Activated CD4-positive, alpha-beta T cell treated with anti-CD3 and anti-CD28 coated beads, Interleukin-10, Interleukin-2, amounts not matched to agents 100 ng/mL and 50 ng/mL, durations not matched to agents 16 hours and 8 hours (primary cell): ENCODE results near the gene ALDH2.
"Not testable (repeated sequence)": the region's sequence is repeated elsewhere in the genome, so short reads cannot be mapped to it uniquely, and the experiment has no call there.

ENCODE experiments used
- DNase-seq: peaks from one replicate; pipeline ENCODE4 v3.0.0-alpha.2; 2020

The ALDH2 gene

DNA sequence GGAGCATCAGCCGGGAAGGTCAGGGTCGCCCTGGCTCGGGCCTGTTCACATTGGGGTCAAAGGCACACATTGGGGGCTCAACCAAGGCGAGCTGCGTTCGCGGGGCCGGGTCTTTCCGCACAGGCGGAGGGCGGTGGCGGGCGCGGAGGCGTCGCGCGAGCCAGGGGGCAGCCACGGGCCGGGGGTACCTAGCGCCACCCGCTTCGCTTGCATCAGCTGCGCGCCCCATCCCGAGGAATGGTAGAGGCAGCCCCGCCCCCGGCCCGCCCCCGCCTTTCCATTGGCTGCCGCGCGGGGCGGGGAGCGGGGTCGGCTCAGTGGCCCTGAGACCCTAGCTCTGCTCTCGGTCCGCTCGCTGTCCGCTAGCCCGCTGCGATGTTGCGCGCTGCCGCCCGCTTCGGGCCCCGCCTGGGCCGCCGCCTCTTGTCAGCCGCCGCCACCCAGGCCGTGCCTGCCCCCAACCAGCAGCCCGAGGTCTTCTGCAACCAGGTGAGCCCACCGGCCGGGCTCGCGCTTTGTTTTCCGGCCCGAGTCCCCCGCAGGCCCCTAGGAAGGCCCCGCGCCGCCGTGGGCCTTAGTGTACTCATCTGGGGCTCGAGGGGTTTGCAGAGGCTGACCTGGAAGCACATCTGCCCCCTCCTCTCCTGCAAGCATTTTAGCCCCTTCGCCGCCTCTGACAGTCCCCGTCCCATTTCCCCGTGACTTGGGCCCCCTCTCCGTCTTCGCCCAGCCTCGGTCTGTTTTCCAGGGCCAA is at the start of gene ALDH2:
TSS of gene ALDH2 (plus strand) at position 326 of the 754 bp plus-strand sequence. CDS start at position 376, 50 bp downstream.
- DNase-seq: no peak

DNA sequence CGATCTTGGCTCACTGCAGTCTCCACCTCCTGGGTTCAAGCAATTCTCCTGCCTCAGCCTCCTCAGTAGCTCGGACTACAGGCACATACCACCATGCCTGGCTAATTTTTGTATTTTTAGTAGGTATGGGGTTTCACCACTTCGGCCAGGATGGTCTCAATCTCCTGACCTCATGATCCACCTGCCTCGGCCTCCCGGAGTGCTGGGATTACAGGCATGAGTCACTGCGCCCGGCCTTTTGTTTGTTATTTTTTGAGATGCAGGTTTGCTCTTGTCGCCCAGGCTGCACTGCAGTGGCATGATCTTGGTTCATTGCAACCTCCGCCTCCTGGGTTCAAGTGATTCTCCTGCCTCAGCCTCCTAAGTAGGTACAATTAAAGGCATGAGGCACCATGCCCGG is 47.4 kb upstream of the ALDH2 start:
- DNase-seq: not testable (repeated sequence)

DNA sequence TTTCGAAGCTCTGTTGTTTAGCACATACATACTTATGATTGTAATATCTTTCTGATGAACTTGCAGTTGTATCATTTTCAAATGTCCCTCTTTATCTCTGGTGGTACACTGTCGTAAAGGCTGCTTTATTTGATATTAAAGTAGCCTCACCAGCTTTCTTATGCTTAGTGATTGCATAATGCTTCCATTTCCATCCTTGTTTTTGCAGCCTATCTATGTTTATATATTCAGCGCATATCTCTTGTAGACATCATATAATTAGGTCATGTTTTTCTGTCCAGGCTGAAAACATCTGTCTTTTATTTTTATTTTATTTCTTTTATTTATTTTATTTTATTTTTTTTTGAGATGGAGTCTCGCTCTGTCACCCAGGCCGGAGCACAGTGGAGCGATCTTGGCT is 46.3 kb upstream of the ALDH2 start:
- no peak for DNase-seq

DNA sequence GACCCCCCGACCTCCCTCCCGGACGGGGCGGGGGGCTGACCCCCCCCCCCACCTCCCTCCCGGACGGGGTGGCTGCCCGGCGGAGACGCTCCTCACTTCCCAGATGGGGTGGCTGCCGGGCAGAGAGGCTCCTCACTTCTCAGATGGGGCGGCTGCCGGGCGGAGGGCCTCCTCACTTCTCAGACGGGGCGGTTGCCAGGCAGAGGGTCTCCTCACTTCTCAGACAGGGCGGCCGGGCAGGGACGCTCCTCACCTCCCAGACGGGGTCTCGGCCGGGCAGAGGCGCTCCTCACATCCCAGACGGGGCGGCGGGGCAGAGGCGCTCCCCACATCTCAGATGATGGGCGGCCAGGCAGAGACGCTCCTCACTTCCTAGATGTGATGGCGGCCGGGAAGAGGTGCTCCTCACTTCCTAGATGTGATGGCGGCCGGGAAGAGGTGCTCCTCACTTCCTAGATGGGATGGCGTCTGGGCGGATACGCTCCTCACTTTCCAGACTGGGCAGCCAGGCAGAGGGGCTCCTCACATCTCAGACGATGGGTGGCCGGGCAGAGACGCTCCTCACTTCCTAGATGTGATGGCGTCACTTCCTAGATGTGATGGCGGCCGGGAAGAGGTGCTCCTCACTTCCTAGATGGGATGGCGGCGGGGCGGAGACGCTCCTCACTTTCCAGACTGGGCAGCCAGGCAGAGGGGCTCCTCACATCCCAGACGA is 42.9 kb upstream of the ALDH2 start:
- DNase-seq: not testable (repeated sequence)

GRCh38 chr12:111728795-111729194 is 37.9 kb upstream of the ALDH2 start:
- DNase-seq: no peak

GRCh38 chr12:111730420-111730819 is 36.3 kb upstream of the ALDH2 start:
- no peak for DNase-seq

- no peak for DNase-seq
Observed at GRCh38 chr12:111732786-111733185, 33.9 kb upstream of the ALDH2 start.

GRCh38 chr12:111733340-111733915 is 33.3 kb upstream of the ALDH2 start:
- DNase-seq: no peak

- not testable (repeated sequence) for DNase-seq
Observed at GRCh38 chr12:111739524-111739923, 27.2 kb upstream of the ALDH2 start.

- DNase-seq: no peak
Observed at GRCh38 chr12:111741235-111741812, 25.4 kb upstream of the ALDH2 start.

DNA sequence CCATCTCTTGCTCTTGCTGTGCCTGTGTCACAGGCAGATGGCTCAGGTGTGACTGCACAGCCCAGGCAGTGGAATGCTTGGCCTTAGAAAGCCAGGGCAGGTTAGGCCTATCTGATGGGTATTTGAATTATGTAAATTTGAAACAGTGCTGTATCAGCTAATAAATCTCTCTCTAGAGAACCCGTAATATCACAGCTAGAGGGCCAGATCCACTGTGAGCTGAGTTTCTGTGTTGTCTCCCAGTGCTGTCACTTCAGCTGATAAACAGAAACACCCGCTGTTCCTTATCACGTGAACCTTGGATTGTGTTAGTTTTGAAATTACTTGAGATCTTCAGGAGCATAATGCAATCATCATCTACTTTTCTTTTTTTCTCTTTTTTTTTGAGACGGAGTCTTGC is 21.5 kb upstream of the ALDH2 start:
- no peak for DNase-seq

DNA sequence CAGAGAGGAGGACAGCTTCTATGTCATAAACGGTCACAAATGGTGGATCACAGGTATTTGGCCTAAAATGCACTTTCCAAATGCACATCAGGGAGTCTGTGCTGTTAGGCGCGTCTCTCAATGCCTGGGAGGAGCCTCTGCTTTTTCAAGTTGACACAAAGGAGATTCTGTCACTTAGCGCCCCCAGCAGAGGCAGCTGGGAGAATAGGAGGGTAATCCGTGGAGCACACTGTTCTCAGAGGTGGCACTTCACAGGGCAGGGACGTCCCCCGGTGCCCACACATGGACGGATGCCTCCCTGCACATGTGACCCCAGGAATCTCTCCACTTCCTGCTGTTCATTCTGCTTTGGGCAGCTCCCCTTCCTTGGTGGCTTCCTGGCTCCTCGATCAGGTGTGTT is 19.4 kb upstream of the ALDH2 start:
- no peak for DNase-seq

- no peak for DNase-seq
Observed at GRCh38 chr12:111748151-111748672, 18.5 kb upstream of the ALDH2 start.

GRCh38 chr12:111748867-111749266 is 17.9 kb upstream of the ALDH2 start:
- DNase-seq: no peak

DNA sequence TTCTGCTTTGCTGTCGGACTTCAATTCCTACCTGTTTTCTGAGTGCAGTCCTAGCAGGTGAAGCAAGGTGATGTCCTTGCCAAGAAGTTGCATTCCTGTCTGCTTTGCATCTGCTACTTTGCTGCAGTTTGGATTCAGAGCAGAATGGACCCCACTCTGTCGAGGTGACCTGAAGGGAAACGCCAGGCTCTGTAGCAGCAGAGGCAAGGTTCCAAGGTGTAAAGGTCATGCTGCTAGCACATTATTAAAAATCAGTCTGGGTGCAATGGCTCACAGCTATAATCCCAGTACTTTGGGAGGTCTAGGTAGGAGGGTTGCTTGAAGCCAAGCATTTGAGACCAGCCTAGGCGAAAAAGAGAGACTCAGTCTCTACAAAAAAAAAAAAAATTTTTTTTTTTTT is 17.3 kb upstream of the ALDH2 start:
- no peak for DNase-seq

- DNase-seq: peak; percentile 8
Observed at GRCh38 chr12:111753144-111753881, 13.4 kb upstream of the ALDH2 start.

- DNase-seq: no peak
Observed at GRCh38 chr12:111754671-111755070, 12.1 kb upstream of the ALDH2 start.

- no peak for DNase-seq
Observed at GRCh38 chr12:111756196-111756595, 10.5 kb upstream of the ALDH2 start.

DNA sequence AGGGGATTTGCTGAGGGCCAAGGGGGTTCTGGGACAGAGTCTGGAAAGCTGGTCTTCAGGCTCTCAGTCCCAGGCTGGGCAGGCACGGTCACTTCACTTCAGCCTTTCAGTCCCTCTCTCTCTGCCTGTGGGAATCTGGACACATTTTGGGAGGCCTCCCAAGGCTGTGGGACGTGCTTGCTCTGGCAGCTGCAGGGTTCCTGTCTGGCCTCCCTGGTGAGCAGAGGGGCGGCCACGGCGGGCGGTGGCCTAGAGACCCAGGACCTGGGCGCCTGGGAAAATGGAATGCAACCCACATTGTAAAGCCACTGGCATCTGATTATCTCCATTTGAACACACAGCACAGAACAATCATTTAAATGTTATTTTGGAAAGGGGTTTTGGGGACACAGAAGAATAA is 10.1 kb upstream of the ALDH2 start:
- DNase-seq: no peak

DNA sequence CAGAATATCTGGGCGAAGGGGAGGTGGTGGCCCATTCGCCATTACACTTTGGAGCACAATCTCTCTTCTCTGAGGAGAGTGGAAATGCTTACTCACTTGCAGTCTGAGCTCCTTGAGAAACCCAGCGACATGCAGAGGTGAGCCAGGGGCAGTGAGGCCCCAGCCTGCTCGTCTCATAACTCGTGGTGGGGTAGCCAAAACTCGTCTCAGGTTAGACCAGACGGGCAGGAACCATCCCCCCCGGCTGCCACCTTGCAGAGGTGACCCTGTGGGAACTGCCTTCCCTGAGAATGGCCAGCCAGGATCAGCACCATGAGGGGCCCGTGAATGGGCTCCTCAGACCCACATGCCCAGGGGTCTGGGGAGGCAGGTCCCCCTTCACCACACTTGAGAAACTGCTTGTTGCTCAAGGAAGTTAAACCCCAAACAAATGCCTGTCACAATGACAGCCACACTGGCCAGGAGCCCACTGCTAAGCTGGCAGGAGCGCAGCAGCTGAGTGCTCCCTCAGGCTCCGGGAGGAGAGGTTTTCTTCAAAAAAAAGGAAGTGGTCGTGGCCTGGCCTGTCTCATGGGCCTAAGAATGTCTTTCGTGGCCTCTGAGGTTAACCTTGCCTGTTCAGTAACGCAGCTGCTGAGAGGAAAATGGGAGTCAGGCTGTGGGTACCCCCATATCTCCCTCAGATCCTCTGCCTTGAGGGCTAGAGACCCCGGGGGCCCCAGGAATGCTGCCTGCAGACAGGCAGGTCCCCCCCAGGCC is 9.2 kb upstream of the ALDH2 start:
- DNase-seq: peak; percentile 17

- DNase-seq: no peak
Observed at GRCh38 chr12:111758120-111758561, 8.6 kb upstream of the ALDH2 start.

DNA sequence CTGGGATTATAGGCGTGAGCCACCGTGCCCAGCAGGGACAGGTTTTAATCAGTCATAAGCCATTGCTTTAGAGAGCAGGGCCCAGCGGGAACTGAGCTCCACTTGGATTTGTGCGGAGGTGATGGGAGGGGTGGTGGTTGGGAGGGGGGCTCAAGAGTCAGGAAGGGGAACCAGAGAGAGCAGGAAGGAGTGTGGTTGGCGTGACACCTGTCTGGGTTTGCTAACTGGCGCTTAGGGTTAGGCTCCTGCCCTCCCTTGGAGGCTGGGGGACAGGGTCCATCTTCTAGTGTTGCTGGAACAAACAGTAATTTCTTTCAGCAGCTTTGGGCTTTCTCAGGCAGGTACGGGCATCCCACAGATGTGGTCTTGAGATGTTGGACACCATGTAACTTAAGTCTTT is 7.5 kb upstream of the ALDH2 start:
- no peak for DNase-seq
